GM10248 (cell line): ENCODE results near the gene ADRA2B.

ENCODE experiments used
- CTCF ChIA-PET: fragments of 300-600 bp; sonication (Branson Sonifier 250); formaldehyde crosslinking; extraction: SDS; loops from one replicate; lab custom pipeline; 2021; ENCODE audit warnings: antibody characterized with exemption; lab: Yijun Ruan, JAX
- POLR2A ChIA-PET: fragments of 350-650 bp; sonication (Branson Sonifier 250); formaldehyde crosslinking; extraction: SDS; loops from one replicate; lab custom pipeline; 2020; ENCODE audit warnings: antibody characterized with exemption; lab: Yijun Ruan, JAX
- DNase-seq: peaks from one replicate; pipeline ENCODE4 v3.0.0; 2012; ENCODE audit errors: extremely low spot score
- TF ChIP-seq, protein P1 (sequence below): IDR thresholded peaks from 2 replicates; pipeline ENCODE4 v1.5.1; 2012; ENCODE audit warnings: mild to moderate bottlenecking, low read depth; ENCODE audit errors: extremely low read depth, missing control alignments, control extremely low read depth

ADRA2B gene

DNA sequence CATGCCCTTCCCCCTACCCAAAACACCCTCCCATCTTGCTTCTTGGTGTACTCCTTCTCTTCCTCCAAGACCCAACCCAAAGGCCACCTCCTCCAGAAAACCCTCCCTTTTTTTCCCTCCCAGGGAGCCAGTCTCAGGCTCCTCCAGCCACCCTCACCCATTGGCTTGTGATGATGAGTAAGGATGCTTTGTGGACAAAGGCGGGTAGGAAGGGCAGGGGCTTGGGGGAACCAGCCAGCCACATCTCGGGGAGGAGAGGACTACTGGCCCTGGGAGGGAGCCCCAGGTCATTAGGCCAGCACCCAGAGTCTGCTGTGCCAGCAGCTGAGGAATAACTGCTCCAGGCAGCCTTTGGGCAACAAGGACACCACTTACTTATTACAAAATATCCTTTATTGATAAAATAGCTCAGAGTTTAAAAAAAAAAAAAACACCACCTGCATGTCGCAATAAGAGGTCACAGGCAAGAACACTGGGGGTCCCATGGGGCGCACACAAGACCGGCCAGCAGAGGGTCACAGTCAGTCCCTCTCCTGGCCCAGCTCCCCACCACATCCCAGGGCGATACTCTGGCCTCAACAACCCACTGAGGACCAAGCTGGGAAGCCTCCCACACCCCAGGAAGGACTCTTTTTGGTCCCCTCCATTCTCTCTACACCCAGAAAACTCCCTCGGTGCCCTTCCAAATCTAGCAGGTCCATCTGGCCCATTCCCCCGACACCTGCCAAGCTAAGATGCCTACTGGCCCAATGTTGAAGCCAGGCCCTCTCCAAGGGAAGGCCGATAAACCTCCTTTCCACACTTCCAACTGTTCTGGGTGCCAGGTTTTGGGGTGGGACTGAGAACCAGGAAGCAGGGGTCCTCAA lies 3.6 kb downstream of the ADRA2B start:
- ChIA-PET POLR2A (no interaction called here), CTCF (interaction anchor here (0.7 to 3.3 kb wide), 3 partner anchors 62 to 120 kb away, joined by 3 to 10 read pairs (median 7); no protein-coding TSS in a partner anchor)
- no peak for DNase-seq
- TF ChIP-seq, protein P1, sequence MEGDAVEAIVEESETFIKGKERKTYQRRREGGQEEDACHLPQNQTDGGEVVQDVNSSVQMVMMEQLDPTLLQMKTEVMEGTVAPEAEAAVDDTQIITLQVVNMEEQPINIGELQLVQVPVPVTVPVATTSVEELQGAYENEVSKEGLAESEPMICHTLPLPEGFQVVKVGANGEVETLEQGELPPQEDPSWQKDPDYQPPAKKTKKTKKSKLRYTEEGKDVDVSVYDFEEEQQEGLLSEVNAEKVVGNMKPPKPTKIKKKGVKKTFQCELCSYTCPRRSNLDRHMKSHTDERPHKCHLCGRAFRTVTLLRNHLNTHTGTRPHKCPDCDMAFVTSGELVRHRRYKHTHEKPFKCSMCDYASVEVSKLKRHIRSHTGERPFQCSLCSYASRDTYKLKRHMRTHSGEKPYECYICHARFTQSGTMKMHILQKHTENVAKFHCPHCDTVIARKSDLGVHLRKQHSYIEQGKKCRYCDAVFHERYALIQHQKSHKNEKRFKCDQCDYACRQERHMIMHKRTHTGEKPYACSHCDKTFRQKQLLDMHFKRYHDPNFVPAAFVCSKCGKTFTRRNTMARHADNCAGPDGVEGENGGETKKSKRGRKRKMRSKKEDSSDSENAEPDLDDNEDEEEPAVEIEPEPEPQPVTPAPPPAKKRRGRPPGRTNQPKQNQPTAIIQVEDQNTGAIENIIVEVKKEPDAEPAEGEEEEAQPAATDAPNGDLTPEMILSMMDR: no peak

- CTCF ChIA-PET: interaction anchor here (0.7 to 3.3 kb wide), 6 partner anchors 21 to 119 kb away, joined by 3 to 10 read pairs (median 6); no protein-coding TSS in a partner anchor
- no peak for DNase-seq
- TF ChIP-seq, protein P1: no peak
- POLR2A ChIA-PET: no interaction called here
These were observed 4.4 kb downstream of the ADRA2B start for GRCh38 chr2:96111823-96112500.

GRCh38 chr2:96111257-96111640 lies 5.1 kb downstream of the ADRA2B start:
- TF ChIP-seq, protein P1: no peak
- no peak for DNase-seq
- ChIA-PET CTCF (interaction anchor here (1.0 to 2.4 kb wide), 4 partner anchors 9 to 119 kb away, joined by 3 to 8 read pairs (median 4); no protein-coding TSS in a partner anchor), POLR2A (no interaction called here)

GRCh38 chr2:96110621-96111256 lies 5.6 kb downstream of the ADRA2B start:
- DNase-seq: no peak
- ChIA-PET CTCF (interaction anchor here (1.2 to 2.4 kb wide), 3 partner anchors 10 to 88 kb away, joined by 4 to 8 read pairs (median 5); no protein-coding TSS in a partner anchor), POLR2A (no interaction called here)
- TF ChIP-seq, protein P1: no peak

DNA sequence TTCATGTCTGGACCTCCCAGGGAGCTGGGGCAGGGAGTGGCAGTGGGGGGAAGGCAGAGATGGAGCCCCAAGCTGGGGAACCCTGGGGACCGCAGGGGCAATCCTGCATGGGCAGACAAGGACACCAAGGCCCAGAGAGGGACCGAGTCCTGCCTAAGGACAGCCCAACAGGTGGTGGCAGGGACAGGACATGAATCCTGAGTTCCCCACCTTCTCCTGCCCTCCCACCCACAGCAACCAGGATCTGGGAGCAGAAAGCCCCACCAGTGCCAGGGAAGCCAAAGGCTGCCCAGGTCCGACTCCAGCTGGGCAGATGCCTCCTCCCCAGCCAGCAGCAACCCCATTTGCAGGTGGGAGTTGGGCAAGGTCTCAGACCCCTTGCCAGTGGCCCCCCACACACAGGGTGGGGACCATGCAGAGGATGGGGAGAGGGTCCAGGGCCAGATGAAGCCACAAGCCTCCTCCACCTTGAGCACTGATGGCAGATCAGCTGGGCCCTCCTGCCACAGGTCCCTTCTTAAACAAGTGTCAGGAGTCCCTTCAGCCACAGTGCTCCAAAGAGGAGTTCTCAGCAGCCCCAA lies 6.3 kb downstream of the ADRA2B start:
- ChIA-PET CTCF (interaction anchor here (1.3 to 3.8 kb wide), 3 partner anchors 7 to 88 kb away, joined by 4 to 21 read pairs (median 8); partner anchors contain the start of gene ADRA2B), POLR2A (no interaction called here)
- no peak for DNase-seq
- TF ChIP-seq, protein P1: no peak
